AG09309 (cell line): Measurements from ENCODE around the gene MB.

ENCODE experiments used
- DNase-seq: peaks from one replicate; pipeline ENCODE4 v3.0.0-alpha.2; 2010; ENCODE audit warnings: low read depth
- H3K4me3 ChIP-seq: 2 replicates; pipeline ENCODE4 v1.5.1; 2011; ENCODE audit warnings: mild to moderate bottlenecking, low read depth, low read length, moderate library complexity; ENCODE audit not compliant: control insufficient read depth
- TF ChIP-seq, protein P1 (sequence below): IDR thresholded peaks from 2 replicates; pipeline ENCODE4 v1.5.1; 2011; ENCODE audit warnings: mild to moderate bottlenecking, low read depth, low read length, inconsistent platforms; ENCODE audit not compliant: insufficient read depth, control insufficient read depth; ENCODE audit errors: missing control alignments

Gene MB

DNA sequence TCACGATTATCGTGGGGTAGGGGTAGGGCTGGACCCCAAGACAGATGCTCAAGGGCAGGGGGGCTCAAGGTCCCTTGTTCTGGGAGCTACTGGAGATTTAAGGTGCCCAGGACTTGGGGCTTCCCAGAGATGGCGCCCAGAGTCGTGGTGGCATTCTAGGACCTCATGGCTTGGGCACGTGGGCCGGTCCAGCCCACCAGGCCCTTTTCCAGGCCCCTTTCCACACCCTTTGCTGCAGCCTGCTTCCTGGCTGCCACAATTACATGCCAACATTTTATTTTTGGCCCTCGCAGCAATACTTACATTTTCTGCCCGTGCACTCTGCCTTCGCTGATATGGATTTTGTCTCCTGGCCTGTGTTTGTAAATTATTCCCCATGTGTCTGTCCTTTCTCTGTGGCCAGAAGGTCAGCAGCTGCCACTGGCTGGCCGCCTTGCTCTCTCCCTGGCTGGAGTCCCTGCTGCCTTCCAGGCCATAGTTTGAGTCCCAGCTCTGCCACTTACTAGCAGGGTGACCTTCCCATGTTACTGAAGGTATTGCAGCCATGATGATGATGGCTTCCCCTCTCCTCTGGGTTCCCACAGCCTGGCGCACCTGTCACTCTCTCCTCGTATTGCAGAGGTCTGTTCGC, 11.2 kb downstream of the MB start:
- TF ChIP-seq, protein P1, sequence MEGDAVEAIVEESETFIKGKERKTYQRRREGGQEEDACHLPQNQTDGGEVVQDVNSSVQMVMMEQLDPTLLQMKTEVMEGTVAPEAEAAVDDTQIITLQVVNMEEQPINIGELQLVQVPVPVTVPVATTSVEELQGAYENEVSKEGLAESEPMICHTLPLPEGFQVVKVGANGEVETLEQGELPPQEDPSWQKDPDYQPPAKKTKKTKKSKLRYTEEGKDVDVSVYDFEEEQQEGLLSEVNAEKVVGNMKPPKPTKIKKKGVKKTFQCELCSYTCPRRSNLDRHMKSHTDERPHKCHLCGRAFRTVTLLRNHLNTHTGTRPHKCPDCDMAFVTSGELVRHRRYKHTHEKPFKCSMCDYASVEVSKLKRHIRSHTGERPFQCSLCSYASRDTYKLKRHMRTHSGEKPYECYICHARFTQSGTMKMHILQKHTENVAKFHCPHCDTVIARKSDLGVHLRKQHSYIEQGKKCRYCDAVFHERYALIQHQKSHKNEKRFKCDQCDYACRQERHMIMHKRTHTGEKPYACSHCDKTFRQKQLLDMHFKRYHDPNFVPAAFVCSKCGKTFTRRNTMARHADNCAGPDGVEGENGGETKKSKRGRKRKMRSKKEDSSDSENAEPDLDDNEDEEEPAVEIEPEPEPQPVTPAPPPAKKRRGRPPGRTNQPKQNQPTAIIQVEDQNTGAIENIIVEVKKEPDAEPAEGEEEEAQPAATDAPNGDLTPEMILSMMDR = no peak
- H3K4me3 ChIP-seq = no peak overlapping the region
- no peak for DNase-seq

DNA sequence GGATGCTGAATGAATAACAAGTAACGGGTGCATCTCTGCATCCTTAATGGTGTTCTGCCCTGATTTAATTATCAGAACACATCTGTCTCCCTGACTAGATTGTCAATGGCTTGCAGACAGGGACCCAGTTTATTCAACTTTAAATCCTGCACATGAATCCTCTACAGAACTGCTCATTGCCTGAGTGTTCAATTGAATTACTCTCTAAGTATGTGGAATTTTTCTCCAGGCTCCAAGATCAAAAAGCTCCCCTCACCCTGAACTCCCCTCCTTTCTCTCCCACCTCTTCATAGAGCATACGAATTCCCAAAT, 11.8 kb downstream of the MB start:
- TF ChIP-seq, protein P1 = no peak
- no peak overlapping the region for H3K4me3 ChIP-seq
- no peak for DNase-seq

DNA sequence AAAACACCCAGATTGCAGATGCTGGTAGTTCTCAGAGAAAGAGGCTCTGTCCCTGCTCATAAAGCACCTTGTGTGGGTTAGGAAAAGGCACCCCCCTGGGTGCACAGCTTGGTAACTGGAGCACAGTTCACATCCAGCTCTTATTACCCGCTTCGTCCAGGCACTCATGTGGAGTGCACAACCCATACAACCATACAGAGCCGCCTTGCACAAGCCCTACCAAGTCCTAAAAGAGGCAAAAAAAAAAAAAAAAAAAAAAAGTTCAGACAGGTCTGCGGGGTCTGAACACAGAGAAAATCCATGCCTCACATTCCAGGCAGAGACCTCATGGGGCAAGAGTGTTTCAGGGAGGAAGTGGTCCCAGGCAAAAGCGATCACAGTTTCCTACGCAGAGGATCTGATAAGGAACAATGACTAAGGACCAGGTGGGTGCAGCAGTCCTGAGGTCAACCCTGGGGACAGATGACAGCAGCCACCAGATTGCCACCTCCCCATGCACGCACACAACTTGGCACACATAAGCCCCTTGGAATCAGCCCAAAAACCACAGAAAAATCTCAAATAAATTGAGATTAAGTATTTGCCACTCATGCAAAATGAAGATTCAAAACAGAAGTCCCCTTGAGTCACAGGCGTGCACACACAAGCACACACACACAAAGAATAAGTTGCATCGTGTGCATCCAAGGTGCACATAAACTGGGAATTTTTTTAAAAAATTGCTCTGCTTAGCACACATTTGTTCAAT, 12.3 kb downstream of the MB start:
- TF ChIP-seq, protein P1 = no peak
- no peak overlapping the region for H3K4me3 ChIP-seq
- DNase-seq = no peak

DNA sequence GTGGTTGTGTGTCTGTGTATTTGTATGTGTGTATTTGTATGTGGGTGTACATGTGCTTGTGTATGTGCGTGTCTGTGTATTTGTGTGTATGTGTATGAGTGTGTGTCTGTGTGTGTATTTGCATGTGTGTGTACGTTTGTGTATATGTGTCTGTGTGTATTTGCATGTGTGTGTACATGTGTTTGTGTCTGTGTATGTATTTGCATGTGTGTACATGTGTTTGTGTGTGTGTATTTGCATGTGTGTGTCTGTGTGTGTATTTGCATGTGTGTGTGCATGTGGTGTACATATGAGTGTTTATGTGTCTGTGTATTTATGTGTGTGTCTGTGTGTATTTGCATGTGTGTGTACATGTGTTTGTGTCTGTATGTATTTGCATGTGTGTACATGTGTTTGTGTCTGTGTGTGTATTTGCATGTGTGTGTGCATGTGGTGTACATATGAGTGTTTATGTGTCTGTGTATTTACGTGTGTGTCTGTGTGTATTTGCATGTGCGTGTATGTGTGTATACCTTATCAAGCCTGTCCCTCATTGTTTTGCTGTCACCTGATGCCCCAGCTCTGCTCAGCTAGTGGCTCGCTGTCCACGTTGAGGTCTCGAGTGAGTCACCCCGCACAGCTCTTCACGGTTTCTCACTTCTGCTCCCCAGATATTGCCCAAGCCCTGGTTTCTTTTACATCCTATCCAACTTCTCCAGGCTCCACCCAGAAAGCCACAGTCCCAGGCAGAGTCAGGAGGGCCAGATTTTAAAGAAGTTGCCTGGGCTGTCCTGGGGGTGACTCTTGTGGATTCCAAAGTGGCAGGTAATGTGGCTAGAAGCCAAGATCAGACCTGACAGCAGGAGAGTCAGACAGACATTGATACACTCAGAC, 15.2 kb downstream of the MB start:
- no peak overlapping the region for H3K4me3 ChIP-seq
- TF ChIP-seq, protein P1 = no peak
- peak; percentile 55 for DNase-seq

DNA sequence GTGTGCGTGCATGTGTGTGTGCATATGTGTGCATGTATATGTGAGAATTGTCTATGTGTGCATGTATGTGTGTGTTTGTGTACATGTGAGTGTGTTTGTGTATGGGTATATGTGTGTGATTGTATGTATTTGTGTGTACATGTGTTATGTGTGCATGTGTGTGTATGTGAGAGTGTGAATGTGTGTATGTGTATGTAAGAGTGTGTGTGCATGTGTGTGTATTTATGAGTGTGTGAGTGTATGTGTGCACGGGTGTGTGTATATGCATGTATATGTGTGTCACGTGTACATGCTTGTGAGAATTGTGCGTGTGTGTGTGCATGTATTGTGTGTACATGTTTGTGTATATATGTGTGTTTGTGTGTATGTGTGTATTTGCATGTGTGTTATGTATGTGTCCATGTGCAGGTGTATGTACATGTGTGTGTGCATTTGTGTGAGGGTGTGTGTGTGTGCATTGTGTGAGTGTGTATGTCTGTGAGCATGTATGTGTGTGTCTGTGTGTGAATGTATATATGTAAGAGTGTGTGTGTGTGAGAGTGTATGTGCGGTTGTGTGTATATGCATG, 16.0 kb downstream of the MB start:
- H3K4me3 ChIP-seq = no peak overlapping the region
- TF ChIP-seq, protein P1 = no peak
- no peak for DNase-seq

DNA sequence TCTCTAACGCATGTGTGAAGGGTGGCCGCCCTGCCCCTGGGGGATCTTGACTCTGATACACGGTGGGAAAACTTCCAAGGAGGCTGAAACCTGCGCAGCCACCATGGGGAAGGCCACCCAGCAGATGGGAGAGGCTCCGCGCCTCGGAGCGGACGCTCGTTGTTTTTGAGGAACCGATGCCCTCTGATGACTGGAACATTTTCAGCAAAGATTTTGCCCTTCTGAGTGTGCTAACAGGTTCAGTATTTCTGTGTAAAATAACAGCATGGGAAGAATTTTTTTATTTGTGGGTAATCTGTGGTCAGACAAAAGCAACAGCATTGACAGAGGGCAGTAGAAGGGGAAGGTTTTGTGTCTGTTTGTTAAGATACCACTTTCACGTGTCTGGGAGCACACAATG, 16.7 kb downstream of the MB start:
- TF ChIP-seq, protein P1 = no peak
- no peak for DNase-seq
- no peak overlapping the region for H3K4me3 ChIP-seq
